AG10803 (cell line): Measurements from ENCODE around the gene PUM2.

Experiments
- DNase-seq: peaks from one replicate; pipeline ENCODE4 v3.0.0; 2010; ENCODE audit warnings: low read depth
- H3K4me3 ChIP-seq: 2 replicates; pipeline ENCODE4 v1.5.1; 2011; ENCODE audit warnings: mild to moderate bottlenecking, low read length, control low read depth
- TF ChIP-seq, protein P1 (sequence below): conservative IDR thresholded peaks from 2 replicates; pipeline ENCODE4 v1.5.1; 2011; ENCODE audit warnings: mild to moderate bottlenecking, low read length, control low read depth, inconsistent platforms

Gene PUM2

DNA sequence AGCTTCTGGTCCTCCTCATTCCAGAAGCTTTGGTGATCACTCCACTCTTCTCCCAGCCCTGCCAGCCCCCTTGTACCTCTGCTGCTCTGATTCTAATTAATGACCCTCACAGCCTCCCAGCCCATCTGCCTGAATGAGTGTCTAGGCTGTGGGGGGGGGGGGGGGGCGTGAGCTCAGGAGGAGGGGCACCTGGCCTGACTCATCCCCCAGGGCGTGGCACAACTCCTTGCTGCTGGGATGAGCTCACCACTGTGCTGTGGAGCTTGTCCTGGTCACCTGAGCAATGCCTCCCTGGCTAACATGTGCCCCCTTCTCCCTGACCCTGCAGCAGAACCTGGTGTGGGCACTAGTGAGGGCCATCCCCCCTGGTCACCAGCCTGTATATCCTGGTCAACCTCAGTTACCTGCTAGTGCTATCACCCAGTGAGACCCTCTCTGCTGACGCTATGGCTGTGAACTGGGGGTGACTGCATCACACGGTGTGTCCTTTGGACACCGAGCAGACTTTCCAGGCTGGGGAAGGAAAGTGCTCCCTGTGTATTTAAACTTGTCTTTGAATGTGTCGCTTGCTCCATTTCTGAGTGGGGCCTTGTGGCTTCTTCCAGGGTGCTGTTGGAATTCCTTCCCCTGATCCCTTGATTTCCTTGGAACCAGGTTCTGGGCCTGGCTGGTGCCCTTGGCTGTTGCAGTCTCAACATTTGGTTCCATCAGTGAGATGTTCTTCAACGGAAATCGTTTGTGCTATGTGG, 41.5 kb upstream of the PUM2 start:
- no peak for DNase-seq
- TF ChIP-seq, protein P1, sequence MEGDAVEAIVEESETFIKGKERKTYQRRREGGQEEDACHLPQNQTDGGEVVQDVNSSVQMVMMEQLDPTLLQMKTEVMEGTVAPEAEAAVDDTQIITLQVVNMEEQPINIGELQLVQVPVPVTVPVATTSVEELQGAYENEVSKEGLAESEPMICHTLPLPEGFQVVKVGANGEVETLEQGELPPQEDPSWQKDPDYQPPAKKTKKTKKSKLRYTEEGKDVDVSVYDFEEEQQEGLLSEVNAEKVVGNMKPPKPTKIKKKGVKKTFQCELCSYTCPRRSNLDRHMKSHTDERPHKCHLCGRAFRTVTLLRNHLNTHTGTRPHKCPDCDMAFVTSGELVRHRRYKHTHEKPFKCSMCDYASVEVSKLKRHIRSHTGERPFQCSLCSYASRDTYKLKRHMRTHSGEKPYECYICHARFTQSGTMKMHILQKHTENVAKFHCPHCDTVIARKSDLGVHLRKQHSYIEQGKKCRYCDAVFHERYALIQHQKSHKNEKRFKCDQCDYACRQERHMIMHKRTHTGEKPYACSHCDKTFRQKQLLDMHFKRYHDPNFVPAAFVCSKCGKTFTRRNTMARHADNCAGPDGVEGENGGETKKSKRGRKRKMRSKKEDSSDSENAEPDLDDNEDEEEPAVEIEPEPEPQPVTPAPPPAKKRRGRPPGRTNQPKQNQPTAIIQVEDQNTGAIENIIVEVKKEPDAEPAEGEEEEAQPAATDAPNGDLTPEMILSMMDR = no peak

GRCh38 chr2:20390524-20391123, 40.0 kb upstream of the PUM2 start:
- TF ChIP-seq, protein P1 = no peak
- no peak overlapping the region for H3K4me3 ChIP-seq
- no peak for DNase-seq

More for the DNA sequence above, 41.5 kb upstream of the PUM2 start:
- H3K4me3 ChIP-seq = no peak overlapping the region

- TF ChIP-seq, protein P1 = no peak
- no peak for DNase-seq
- no peak overlapping the region for H3K4me3 ChIP-seq
Measured at GRCh38 chr2:20384953-20385352, 34.3 kb upstream of the PUM2 start.

GRCh38 chr2:20382965-20383810, 32.5 kb upstream of the PUM2 start:
- TF ChIP-seq, protein P1 = no peak
- DNase-seq = peak; percentile 69
- H3K4me3 ChIP-seq = no peak overlapping the region

DNA sequence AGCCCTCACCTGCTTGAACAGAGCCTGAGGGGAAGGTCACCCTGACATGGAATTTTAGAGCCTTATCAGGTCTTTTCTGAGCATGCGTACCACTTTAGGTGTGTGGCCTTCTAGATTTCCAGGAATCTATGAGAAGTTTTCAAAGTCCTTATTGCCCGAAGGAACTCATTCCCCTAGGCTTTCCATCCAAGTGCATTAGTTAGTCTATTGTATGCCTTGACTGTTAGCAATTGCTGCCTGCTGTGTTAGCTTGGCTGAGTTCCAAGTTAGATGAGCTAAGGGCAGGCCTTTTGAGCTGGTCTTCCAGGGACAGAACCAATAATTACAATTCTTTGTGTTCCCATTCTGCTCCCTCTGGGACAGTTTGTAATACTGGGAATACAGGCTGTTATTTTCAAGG, 30.8 kb upstream of the PUM2 start:
- H3K4me3 ChIP-seq = no peak overlapping the region
- peak; percentile 41 for DNase-seq
- TF ChIP-seq, protein P1 = no peak

DNA sequence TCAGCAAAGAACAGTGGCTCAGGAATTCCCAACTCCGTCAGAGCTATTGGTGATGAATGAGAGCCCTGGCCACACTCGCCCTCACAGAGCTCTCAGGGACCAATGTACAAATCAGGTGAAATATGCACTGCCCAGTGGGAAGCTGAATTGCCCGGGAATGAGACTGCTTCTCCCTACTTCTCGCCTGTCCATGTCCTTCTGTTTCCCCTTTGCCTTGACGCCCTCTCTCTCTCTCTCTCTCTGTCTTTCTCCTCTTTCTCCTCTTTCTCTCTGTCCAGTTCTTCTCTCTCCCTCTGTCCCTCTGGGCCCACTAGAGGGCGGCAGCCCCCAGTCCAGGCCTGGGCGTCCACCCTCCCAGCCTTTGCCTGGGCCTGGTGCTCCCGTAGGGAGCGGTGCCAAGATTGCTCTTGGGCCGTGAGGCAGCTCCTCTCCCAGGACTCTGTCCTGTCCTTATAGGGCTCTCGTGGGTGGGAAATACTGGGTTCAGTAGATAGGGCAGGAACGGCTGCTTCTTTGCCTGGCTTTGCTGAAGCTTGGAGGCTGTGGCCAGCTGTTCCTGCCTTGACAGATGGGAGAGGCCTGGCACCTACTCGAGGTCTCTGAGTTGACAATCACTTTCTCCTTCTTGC, 28.4 kb upstream of the PUM2 start:
- H3K4me3 ChIP-seq = no peak overlapping the region
- peak; percentile 80 for DNase-seq
- TF ChIP-seq, protein P1 = peak; percentile 85
